K562 (cell line): Measurements from ENCODE around the gene KASH5. TPM values are rescaled to one million over a fixed set of nuclear protein-coding genes. Genes with fewer than 3 reads are reported as not detected.

Experiments
- BRCA1 ChIP-seq, 2 experiments: fragments of 450-650 bp in 1 of 2; sonication (generic) in 1 of 2; formaldehyde crosslinking in 1 of 2; IDR thresholded peaks; 2 replicates each; pipeline versions ENCODE4 v1.5.0 to v1.6.1; 2017 to 2020; ENCODE audit warnings: mild to moderate bottlenecking in 1 of 2, missing genetic modification reagents in 1 of 2
- BRF1 ChIP-seq: IDR thresholded peaks from 3 replicates; pipeline ENCODE4 v1.6.1; 2011; ENCODE audit warnings: borderline replicate concordance, mild to moderate bottlenecking; ENCODE audit not compliant: insufficient read length; ENCODE audit errors: extremely low read depth
- CLOCK ChIP-seq: fragments of 250-450 bp; sonication (Bioruptor Pico); IDR thresholded peaks from 2 replicates; pipeline ENCODE4 v1.4.0; 2020; ENCODE audit warnings: mild to moderate bottlenecking, moderate library complexity, borderline replicate concordance
- CREM ChIP-seq: IDR thresholded peaks from 2 replicates; pipeline ENCODE4 v1.6.1; 2014; ENCODE audit warnings: antibody characterized with exemption, low read depth
- FIP1L1 ChIP-seq: fragments of 200-400 bp; formaldehyde crosslinking; IDR thresholded peaks from 2 replicates; pipeline ENCODE4 v1.6.1; 2018; ENCODE audit warnings: mild to moderate bottlenecking, low read depth, low read length; ENCODE audit not compliant: poor library complexity, severe bottlenecking
- FOXA3 ChIP-seq, 2 experiments: fragments of 450-650 bp in 1 of 2; sonication (generic) in 1 of 2; formaldehyde crosslinking; IDR thresholded peaks in 1 of 2; conservative IDR thresholded peaks in 1 of 2; 2 replicates each; pipeline versions ENCODE4 v1.4.0 to v1.8.0; 2020 to 2022; ENCODE audit warnings: mild to moderate bottlenecking in 2 of 2, missing genetic modification reagents in 1 of 2
- FOXP1 ChIP-seq: sonication (generic); formaldehyde crosslinking; IDR thresholded peaks from 2 replicates; pipeline ENCODE4 v1.8.0; 2022; ENCODE audit warnings: mild to moderate bottlenecking, missing genetic modification reagents
- GABPB2 ChIP-seq: fragments of 250-450 bp; sonication (Bioruptor Pico); conservative IDR thresholded peaks from 2 replicates; pipeline ENCODE4 v1.5.1; 2021; ENCODE audit warnings: mild to moderate bottlenecking
- HLTF ChIP-seq: fragments of 450-650 bp; IDR thresholded peaks from 2 replicates; pipeline ENCODE4 v1.6.1; 2016
- JUN ChIP-seq, 2 experiments: sonication (generic) in 1 of 2; formaldehyde crosslinking in 1 of 2; IDR thresholded peaks; 2 replicates each; pipeline versions ENCODE4 v1.6.1 to v1.8.0; 2012 to 2022; ENCODE audit warnings: borderline replicate concordance in 2 of 2, mild to moderate bottlenecking in 2 of 2, improper control_type of control experiment in 1 of 2, low read depth in 1 of 2, low read length in 1 of 2, missing genetic modification reagents in 1 of 2
- MAZ ChIP-seq, 2 experiments: fragments of 450-650 bp in 1 of 2; sonication (generic) in 1 of 2; formaldehyde crosslinking; IDR thresholded peaks in 1 of 2; conservative IDR thresholded peaks in 1 of 2; 2 replicates each; pipeline versions ENCODE4 v1.4.0 to v1.5.0; 2020; ENCODE audit warnings: mild to moderate bottlenecking in 1 of 2, missing genetic modification reagents in 1 of 2
- NFIX ChIP-seq: fragments of 250-450 bp; sonication (Bioruptor Pico); IDR thresholded peaks from 2 replicates; pipeline ENCODE4 v1.4.0; 2020; ENCODE audit warnings: low read depth, mild to moderate bottlenecking, moderate library complexity
- NR1H2 ChIP-seq: sonication (generic); formaldehyde crosslinking; IDR thresholded peaks from 2 replicates; pipeline ENCODE4 v1.4.0; 2020; ENCODE audit warnings: mild to moderate bottlenecking, missing genetic modification reagents
- SIRT6 ChIP-seq: IDR thresholded peaks from one replicate; pipeline ENCODE4 v1.6.1; 2012; ENCODE audit warnings: low read depth, mild to moderate bottlenecking, control low read depth, inconsistent platforms, low read length, moderate library complexity
- SMARCB1 ChIP-seq: IDR thresholded peaks from 2 replicates; pipeline ENCODE4 v1.6.1; 2011; ENCODE audit warnings: improper control_type of control experiment, low read depth; ENCODE audit not compliant: insufficient read length
- THRAP3 ChIP-seq: fragments of 450-650 bp; IDR thresholded peaks from 2 replicates; pipeline ENCODE4 v1.6.1; 2016; ENCODE audit warnings: mild to moderate bottlenecking, inconsistent platforms, borderline replicate concordance
- TSC22D4 ChIP-seq: fragments of 450-650 bp; IDR thresholded peaks from 2 replicates; pipeline ENCODE4 v1.6.1; 2016; ENCODE audit warnings: missing genetic modification characterization, missing biosample characterization, control low read depth
- ZNF324 ChIP-seq: fragments of 250-450 bp; sonication (Bioruptor Pico); IDR thresholded peaks from 2 replicates; pipeline ENCODE4 v1.4.0; 2020; ENCODE audit warnings: mild to moderate bottlenecking
- ZZZ3 ChIP-seq: fragments of 450-650 bp; IDR thresholded peaks from 2 replicates; pipeline ENCODE4 v1.6.1; 2016; ENCODE audit warnings: antibody characterized with exemption, mild to moderate bottlenecking, moderate library complexity
- polyA plus RNA-seq, 8 experiments: library from polyadenylated mRNA; depleted of rRNA in 4 of 8; stranded (reverse) in 5 of 8; unstranded in 3 of 8; fragments of >200 nt; fragmentation: Nextera tagmentation in 2 of 8; fragmentation: Illumina TruSeq in 1 of 8; extraction: Ambion mirVana in 2 of 8; extraction: Trizol in 1 of 8; gene quantifications; 2 replicates each; pipeline versions ENCODE4 v1.2.1 to v1.2.3, GENCODE V29; 2011 to 2014; ENCODE audit warnings: inconsistent platforms in 1 of 8, missing spikeins in 1 of 8
- total RNA-seq, 7 experiments: library from RNA; depleted of rRNA in 6 of 7; stranded (reverse); fragments of >200 nt in 6 of 7; fragmentation: Illumina TruSeq in 2 of 7; extraction: Trizol in 2 of 7; gene quantifications; 2 replicates each; pipeline versions ENCODE4 v1.2.1 to v1.2.3, GENCODE V29; 2011 to 2021; ENCODE audit warnings: low replicate concordance in 1 of 7
- TF ChIP-seq, protein P1 (sequence below), 2 experiments: fragments of 450-650 bp; IDR thresholded peaks; 2 replicates each; pipeline ENCODE4 v1.6.1; 2018; ENCODE audit warnings: mild to moderate bottlenecking in 2 of 2, low read depth in 1 of 2; ENCODE audit not compliant: partially characterized antibody in 2 of 2
- TF ChIP-seq, protein P2 (sequence below): sonication (generic); formaldehyde crosslinking; IDR thresholded peaks from 2 replicates; pipeline ENCODE4 v1.9.0; 2022; ENCODE audit warnings: mild to moderate bottlenecking, missing genetic modification reagents

The KASH5 gene
- total and polyA plus RNA-seq, 9 of the 15 experiments (the other 6 are each of a cell fraction or from before 2014, with no cell fraction given), result 0.07 to 0.84 (median 0.34) TPM; not detected in 1

DNA sequence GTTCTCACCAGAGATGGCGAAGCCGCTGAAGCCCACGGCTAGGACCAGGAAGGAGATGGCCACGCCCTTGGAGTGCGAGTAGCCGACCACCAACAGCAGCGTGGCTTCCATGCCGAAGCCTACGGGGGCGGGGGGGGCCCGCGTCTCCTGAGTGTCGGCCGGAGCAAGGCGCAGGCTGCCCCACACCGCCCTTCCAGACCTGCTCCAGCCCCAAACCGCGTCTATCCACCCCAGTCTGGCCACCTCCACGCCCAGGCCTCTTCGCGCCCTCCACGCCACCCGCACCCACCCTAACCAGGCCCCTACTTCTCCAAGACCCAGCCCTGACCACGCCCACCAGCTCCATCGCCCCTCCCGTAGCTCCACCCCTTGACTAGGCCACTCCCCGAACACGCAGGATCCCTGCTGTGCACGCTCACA lies 43.3 kb downstream of the KASH5 start (continued):
- TF ChIP-seq CLOCK (no peak), MAZ (CRISPR knock-in tag; conservative IDR thresholded peaks at IDR 0.05 in 1 of 2, IDR thresholded peaks at IDR 0.05 in 1 of 2) (peak in 1 of 2 experiments; percentile 23; a peak in 1 of 4 replicates), HLTF (no peak), ZNF324 (CRISPR knock-in tag) (no peak), CREM (no peak), SIRT6 (no peak), SMARCB1 (no peak), BRF1 (no peak), BRCA1 (IDR thresholded peaks at IDR 0.05) (no peak), BRCA1 (CRISPR knock-in tag; IDR thresholded peaks at IDR 0.05) (no peak), NR1H2 (no peak), FIP1L1 (no peak), GABPB2 (CRISPR knock-in tag) (no peak), ZZZ3 (no peak), NFIX (CRISPR knock-in tag) (no peak), TSC22D4 (no peak), JUN (IDR thresholded peaks at IDR 0.05; ENCODE audit: borderline replicate concordance, low read depth, low read length) (no peak), JUN (CRISPR knock-in tag; IDR thresholded peaks at IDR 0.05; ENCODE audit: borderline replicate concordance) (no peak), FOXA3 (CRISPR knock-in tag; conservative IDR thresholded peaks at IDR 0.05 in 1 of 2, IDR thresholded peaks at IDR 0.05 in 1 of 2) (no peak), THRAP3 (no peak), FOXP1 (no peak)
- TF ChIP-seq, protein P1, sequence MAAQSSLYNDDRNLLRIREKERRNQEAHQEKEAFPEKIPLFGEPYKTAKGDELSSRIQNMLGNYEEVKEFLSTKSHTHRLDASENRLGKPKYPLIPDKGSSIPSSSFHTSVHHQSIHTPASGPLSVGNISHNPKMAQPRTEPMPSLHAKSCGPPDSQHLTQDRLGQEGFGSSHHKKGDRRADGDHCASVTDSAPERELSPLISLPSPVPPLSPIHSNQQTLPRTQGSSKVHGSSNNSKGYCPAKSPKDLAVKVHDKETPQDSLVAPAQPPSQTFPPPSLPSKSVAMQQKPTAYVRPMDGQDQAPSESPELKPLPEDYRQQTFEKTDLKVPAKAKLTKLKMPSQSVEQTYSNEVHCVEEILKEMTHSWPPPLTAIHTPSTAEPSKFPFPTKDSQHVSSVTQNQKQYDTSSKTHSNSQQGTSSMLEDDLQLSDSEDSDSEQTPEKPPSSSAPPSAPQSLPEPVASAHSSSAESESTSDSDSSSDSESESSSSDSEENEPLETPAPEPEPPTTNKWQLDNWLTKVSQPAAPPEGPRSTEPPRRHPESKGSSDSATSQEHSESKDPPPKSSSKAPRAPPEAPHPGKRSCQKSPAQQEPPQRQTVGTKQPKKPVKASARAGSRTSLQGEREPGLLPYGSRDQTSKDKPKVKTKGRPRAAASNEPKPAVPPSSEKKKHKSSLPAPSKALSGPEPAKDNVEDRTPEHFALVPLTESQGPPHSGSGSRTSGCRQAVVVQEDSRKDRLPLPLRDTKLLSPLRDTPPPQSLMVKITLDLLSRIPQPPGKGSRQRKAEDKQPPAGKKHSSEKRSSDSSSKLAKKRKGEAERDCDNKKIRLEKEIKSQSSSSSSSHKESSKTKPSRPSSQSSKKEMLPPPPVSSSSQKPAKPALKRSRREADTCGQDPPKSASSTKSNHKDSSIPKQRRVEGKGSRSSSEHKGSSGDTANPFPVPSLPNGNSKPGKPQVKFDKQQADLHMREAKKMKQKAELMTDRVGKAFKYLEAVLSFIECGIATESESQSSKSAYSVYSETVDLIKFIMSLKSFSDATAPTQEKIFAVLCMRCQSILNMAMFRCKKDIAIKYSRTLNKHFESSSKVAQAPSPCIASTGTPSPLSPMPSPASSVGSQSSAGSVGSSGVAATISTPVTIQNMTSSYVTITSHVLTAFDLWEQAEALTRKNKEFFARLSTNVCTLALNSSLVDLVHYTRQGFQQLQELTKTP (IDR thresholded peaks at IDR 0.05; ENCODE audit: low read depth in 1 of 2, partially characterized antibody in 2 of 2), result no peak
- TF ChIP-seq, protein P2, sequence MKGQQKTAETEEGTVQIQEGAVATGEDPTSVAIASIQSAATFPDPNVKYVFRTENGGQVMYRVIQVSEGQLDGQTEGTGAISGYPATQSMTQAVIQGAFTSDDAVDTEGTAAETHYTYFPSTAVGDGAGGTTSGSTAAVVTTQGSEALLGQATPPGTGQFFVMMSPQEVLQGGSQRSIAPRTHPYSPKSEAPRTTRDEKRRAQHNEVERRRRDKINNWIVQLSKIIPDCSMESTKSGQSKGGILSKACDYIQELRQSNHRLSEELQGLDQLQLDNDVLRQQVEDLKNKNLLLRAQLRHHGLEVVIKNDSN (CRISPR knock-in tag), result no peak
